Superior temporal gyrus (tissue), 1 donor: ENCODE measurements around the gene GHRH.

ENCODE experiments used
- DNase-seq: peaks from one replicate; pipeline ENCODE4 v3.0.0-alpha.2; 2016; ENCODE audit errors: extremely low spot score

GHRH gene, protein sequence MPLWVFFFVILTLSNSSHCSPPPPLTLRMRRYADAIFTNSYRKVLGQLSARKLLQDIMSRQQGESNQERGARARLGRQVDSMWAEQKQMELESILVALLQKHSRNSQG

DNA sequence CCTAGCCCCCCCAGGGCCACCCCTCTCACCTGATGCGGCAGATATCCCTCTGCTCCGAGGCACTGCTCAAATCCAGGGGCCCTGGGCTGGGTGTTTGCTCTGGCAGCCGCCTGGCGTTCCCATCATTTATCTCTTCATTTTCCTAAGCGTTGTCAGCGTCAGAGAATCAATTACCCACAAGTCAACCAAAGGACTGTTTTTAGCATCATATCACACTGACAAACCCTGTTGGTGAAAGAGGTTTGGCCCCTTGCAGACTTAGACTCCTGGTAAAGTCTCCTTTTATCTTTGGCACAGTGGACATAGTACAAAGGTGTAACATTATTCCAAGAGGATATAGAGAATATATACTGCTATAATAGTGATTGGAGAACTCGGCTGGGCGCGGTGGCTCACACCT lies at the start of gene GHRH:
Gene GHRH (minus strand): TSS at position 101 of the 400 bp plus-strand sequence. CDS start 4,925 bp downstream, outside the sequence.
- no peak for DNase-seq

DNA sequence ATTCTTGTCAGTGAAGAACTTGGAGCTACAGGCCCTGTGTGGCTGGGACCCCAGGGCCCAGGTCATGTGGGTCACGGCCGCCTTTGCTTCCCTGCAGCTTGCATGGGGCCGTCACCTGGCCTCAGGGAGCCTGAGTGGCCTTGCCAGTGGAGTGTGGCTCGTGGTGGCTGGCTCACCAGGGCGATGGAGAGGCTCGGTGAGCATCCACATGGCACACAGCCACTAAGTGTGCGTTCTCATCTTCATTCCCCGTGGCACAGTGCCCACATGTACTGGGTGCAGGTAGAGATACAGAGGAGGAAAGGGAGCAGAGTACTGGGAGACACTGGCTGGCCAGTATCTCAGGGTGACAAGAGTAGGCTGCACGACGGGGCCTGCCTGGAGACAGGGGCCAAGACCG lies 49.3 kb upstream of the GHRH start:
- DNase-seq: no peak

DNA sequence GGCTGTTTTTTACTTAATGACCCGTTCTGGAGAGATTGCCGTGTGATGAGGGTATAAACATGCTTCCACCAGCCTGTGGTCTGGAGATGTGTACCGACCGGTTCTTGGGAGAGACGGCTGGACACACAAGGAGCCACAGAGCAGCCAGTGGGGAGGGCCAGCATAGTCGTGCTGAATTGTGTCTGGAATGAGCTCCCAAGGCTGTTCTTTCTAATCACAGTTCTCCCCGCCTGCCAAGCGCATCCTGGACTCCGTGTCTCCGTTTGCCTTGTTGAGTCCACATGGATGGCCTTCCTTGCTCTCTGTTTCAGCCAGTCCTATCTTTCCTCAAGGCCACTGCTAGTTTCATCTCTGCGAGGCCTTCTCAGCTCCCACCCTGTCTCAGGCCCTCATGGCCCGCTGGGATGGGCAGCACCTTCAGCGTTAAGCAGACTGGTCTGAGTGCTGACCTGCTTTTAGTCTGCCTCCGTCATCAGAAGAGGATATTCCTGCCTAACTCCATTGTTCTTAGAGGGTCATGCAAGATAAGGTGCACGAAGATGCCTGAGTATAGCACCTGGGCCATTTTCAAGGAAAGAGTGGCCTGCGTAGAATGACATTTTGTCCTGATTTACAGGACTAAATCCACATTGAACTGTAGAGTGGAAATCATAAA lies 48.4 kb upstream of the GHRH start:
- no peak for DNase-seq

DNA sequence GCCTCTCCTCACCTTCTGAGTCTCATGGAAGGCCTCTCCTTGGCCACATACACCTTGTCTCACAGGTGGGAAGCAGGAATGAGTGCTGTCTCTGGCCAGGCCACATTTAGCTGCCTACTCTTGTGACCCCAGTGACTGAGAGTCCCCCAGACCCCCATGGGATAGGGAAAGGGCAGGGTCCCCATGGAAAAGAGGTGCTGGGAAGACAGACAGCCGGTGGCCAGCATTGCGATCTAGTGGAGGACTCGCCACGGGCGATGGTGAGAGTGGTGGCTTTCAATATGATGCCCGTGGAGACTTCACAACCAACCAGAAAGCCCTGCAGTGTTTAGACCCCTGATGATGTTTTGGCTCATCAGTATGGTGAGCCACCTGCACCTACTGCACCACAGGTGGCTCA lies 47.7 kb upstream of the GHRH start:
- DNase-seq: no peak

DNA sequence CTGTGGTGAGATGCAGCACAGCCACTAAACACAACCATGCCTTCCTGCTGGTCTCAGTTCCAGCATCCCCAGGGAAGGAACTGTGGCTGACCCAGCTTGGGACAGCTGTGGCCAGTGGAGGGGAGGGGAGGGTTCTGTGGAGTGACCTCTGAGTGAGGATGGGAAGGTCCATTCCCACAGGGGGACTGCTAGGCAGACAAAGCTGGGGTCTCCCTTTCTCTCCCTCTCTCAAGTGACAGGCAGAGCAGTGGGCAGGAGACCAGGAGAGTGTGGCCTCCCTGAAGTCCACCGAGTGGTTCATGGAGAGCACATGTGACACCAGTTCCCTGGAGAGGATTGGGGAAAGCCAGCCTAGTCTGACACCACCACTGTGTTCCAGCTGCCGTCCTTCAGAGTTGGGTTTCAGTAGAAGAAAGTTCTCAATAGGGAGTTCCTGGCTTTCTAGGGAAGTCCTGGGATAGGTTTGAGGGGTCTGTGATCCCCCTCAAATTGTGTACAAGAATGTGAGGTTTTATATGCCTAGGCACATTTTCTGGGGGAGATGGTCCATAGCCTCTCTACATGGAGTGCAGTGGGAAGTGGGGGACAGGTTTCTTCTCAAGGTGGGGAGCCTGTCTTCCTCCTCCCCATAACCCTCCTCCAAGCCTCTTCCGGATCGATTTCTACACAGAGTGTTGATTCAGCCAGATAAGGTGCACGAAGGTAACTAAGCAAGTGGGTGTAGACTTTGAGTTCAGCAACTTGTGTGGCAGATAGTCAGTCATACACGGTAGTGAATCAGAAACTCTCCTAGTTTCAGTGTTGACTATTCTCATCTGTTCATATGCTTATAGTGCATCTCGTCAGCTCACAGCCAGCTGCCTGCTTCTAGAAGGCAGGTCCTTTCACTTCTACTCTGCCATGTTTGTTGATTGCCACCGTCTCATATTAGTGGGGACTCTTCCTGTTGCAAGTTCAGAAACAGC lies 46.8 kb upstream of the GHRH start:
- no peak for DNase-seq

DNA sequence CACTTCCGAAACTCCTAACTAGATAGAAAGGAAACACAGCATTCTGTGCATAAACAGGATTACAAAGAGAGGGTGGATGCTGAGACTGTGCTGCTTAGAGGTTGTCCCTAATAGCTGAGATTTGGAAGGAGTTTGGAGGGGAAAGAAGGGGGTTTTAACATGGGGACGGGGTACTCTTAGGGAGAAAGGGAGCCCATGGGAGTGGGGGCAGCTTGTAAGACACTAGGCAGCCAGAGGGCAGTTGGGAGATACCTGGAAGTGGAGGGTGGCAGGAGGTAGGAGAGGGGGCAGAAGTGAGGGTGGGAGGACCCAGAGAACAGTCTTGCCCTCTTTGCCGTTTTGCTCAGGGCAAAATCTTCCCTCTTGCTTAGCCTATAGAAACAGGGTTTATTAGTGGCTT lies 44.2 kb upstream of the GHRH start:
- DNase-seq: no peak

DNA sequence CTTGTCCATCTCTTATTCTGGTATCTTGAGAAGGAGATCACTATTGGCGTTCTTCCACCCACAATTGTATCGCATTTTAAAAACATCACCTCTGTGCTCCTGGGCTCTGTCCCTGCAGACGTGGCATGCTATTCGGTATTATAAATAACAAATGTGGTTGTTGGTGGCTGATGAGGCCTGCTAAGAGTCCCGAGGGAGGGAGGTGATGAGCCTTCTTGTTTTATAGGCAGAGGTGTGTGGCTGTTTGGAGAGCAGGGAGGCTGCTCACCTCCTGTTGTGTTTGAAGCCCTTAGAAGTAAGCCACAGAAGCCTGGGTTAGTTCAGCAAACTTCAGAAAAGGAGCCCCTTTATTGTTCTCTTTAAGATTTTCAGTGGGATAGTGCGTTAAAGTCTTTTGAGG lies 43.5 kb upstream of the GHRH start:
- DNase-seq: no peak

DNA sequence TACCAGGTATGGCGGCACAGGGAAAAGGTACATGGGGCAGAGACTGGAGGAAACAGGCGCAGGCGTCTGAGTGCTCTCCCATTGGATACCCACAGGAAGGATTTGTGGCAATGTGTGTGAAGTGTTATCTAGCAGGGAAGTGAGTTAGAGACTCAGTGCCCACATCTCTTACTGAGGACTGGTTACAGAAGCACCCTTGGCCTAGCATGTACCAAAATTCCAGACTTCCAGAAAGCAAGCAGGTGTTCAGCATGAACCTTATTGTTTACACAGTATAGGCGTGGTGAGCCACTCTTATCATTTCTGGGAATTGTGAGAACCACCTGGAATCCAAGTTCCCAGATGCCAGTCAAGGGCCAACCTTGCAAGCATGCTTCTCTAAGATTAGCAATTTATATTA lies 42.0 kb upstream of the GHRH start:
- no peak for DNase-seq

DNA sequence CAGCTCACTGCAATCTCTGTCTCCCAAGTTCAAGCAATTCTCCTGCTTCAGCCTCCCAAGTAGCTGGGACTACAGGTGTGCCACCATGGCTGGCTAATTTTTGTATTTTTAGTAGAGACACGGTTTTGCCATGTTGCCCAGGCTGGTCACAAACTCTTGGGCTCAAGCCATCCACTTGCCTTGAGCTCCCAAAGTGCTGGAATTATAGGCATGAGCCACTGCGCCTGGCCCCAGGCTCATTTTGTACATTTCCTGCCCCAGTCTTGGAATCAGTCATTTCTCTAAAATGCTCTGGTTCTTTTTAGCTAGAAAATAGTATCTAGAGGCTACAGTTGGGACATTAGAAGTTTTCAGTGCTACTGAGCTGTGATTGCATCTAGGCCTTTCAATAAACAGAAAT lies 41.4 kb upstream of the GHRH start:
- no peak for DNase-seq

DNA sequence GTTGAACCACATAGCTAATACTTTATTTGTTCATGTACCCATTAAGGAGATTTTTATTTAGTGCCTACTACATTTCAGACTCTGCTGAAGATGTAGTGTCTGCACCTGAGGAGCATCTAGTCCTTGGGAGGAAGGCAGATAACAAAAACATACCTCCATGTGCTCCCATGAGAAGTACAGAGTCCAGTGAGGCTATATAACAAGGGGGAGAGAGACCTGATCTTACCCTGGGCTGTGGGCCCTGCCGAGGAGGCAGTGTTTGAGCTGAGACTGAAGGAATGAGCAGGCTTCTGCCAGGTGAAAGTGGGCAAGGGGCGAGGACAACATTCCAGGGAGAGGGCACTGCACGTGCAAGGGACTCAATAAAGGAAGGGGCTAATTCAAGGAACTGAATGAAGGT lies 39.9 kb upstream of the GHRH start:
- DNase-seq: no peak

DNA sequence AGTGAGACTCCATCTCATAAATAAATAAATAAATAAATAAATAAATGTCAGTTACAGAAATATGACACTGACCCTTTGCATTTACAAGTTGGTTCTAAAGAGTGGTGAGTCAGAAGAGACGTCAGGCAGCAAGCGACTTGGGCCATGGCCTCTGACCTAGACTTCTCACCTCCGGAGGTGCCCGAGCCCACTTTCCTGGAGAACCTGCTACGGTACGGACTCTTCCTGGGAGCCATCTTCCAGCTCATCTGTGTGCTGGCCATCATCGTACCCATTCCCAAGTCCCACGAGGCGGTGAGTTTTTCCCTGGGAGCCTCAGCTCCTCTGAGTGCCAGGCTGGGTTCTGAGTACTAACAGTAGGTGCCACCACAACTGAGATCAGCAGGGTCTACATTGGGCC lies 39.5 kb upstream of the GHRH start:
- no peak for DNase-seq

DNA sequence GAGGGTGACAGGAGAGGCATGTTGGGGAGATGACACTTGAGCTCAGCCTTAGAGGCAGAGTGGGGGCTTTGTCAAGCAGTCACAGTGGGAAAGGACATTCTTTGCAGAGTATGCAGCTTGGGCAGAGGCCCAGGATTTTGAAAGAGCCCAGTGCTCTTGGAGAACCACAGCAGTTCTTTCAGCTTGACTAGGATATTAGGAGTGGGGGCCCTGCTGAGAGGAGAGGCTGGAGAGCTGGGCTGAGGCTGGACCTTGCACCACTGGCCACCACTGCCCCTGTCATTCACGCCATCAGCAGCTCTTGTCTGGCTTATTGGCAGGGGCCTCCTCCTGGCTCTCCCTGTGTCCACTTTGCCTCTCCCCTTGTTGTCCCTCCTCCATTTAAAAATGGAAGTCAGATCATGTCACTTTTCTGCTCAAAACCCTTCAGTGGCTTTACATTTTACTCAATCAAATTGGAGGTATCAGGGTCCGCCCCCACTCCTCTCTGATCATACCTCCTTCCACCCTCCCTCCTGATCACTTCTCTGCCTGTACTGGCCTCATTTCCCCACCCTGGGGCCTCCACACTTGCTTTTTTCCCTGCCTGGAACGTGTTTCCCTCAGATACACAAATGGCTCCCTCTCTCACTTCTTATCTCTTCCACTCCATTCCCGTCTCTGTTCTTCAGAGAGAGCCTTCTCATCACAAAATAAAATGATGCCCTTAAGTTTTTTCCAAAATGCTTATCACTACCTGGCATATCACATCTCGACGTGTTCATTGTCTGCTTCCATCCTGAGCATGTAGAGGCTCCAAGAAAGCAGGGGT lies 38.3 kb upstream of the GHRH start:
- no peak for DNase-seq

DNA sequence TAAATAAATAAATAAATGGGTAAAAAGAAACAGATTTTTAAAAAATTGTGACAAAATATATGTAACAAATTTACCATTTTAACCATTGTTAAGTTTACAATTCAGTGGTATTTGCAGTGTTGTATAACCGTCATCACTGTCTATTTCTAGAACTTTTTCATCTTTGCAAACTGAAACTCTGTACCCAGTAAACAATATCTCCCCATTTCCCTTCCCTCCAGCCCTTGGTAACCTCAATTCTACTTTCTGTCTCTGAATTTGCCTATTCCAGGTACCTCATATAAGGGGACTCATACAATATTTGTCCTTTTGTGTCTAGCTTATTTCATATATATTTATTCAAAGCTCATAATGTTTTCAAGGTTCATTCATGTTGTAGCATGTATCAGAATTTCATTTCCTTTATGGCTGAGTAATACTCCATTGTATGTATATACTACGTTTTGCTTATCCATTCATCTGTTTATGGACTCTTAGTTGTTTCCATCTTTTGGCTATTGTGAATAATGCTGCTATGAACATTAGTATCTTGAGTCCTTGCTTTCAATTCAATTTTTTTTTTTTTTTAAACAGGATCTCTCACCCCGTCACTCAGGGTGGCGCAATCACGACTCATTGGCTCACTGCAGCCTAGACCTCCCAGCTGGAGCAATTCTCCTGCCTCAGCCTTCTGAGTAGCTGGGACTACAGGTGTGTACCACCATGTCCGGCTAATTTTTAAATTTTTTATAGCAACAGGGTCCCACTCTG lies 36.8 kb upstream of the GHRH start:
- DNase-seq: no peak

DNA sequence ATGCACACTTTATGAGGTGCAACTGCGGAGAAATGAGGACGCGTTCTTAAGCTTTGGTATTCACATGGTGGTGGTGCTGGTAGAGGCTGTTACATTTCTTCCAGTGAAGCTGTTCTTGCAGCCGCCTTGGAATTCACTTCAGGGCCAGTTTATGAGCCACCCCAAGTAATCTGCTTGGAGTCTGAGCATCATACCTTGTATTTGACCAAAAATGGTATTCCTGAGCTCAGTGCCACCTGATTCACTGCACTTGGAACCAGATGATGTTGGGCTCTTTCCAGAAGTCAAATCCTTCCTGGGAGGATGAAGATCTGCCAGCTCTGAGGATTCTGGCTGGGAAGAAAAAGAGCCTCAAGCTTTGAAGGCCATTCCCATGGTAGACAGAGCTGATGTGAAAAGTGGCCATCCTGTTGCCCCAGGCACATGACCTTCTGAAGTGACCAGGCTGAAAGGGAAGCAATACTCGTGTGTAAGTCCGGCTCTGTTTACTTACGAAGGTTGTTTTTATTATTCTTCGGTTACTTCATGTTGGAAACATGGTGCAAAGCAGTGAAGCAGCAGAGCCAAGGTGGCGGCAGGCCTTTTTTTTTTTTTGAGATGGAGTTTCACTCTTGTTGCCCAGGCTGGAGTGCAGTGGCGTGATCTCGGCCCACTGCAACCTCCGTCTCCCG lies 35.6 kb upstream of the GHRH start:
- DNase-seq: no peak

DNA sequence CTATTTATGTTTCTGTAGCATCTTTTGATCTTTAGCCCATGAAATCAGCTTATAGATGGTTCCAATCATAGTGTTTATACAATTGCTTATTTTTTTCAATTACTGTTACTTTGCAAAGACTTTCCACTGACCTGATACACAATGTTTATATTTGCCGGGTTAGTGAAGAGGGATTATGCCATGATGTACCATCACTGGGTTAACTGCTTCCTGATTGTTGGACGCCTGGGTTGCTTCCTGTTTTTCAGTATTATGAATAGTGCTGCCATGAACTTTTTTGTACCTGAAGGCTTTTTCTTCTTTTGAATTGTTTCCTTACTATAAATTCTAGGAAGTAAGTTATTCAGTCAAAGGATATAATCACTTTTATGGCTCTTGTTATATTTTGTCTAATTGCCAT lies 34.8 kb upstream of the GHRH start:
- no peak for DNase-seq

DNA sequence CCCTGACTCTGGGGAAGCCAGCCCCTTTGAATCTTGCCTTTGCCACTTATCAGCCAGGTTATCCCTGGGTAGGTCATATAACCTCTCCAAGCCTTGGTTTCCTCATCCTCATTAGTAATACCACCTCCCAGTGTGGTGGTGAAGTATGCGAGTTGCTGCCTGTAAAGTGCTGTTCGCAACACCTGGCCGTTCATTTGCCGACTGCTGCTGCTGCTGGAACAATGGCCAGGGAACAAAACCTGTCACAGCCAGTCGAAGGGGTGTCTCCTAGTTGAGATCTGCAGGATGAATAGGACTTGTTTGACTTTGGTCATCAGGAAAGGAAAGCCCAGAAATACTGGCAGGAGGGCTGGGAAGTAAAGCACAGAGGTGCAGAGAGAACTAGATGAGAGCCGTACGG lies 34.0 kb upstream of the GHRH start:
- DNase-seq: no peak

DNA sequence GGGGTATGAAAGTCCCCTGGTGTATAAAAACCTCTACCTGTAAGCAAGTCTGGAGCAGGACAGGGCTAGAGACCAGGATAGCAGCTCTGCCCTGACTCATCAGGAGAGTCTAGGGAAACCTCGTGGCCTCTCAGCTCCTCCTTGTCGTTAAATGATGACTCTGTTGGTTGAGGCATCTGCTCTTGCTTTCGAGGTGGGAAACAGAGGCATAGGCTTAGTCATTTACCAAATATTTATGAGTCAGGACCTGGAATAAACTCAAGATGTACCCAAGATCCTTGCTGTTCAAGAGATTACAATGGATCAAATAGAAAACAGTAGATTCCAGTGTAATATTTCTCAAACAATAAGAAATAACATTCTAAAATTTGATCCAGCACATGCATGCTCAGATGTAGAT lies 33.4 kb upstream of the GHRH start:
- DNase-seq: no peak

DNA sequence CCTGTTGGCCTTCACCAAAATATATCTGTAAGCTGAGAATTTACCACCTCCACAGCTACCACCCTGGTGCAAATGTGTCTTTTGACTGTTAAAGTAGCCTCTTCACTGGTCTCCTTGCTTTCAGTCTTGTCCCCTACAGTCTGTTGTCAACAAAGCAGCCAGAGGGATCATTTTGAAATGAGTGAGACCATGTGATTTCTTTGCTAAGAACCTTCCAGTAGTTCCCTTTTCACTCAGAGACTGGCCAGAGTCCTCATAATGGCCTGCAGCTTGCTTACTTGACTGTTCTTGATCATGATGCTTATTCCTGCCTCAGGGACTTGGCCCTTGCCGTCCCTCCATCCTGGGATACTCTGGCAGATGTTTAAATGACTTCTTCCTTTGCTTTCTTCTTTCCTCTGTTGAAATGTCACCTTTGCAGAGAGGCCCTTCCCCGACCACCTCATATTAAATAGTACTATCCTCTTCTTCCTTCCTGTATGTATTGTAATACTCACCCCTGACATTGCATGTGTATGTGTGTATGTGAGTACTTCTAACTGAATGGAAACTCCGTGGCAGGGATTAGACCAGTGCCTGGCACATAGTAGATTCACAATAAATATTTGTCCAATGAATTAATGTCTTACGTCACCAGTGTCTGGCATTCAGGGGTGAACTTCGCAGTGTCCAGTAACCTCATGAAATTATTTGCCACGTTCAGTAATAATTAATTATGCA lies 32.8 kb upstream of the GHRH start:
- no peak for DNase-seq

DNA sequence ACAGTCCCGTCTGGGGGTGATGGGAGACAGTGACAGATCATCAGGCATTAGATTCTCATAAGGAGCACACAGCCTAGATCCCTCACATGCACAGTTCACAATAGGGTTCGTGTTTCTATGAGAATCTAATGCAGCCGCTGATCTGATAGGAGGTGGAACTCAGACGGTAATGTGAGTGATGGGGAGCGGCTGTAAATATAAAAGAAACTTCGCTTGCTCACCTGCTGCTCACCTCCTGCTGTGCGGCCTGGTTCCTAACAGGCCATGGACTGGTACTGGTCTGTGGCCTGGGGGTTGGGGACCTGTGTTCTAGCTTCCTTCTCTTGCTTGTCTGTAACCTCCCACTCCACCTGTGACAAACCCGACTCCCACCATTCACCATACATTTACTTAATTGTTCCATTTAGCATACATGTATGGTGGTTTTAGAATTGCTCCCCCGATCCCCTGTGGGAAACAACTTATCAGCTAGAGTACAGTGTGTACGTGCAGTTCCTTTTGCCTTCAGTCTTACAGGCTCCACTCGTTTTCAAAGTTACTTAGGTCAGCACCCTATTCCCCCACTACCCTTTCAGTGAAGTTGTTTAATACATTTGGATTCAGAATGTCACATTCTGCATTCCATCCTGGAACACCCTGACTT lies 31.8 kb upstream of the GHRH start:
- no peak for DNase-seq

DNA sequence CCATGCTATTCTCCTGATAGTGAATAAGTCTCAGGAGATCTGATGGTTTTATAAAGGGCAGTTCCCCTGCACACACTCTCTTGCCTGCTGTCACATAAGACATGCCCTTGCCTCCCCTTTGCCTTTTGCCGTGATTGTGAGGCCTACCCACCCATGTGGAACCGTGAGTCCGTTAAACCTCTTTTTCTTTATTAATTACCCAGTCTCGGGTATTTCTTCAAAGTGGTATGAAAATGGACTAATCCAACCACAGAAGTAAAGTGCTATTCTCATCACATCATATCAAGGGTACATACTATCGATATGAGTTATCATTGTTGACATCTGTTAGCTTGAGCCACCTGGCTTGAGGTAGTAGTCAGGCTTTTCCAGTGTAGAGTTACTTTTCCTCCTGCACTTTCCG lies 30.1 kb upstream of the GHRH start:
- no peak for DNase-seq
